ENCODE measurements around the gene VDR.

- no peak for TF ChIP-seq CTCF (conservative IDR thresholded peaks at IDR 0.05)
- no peak for TF ChIP-seq ZFX (IDR thresholded peaks at IDR 0.05)
Observed at GRCh38 chr12:47816403-47817271, 88.2 kb downstream of the VDR start.

Measured in C4-2B (cell line).